OCI-LY7 (cell line): ENCODE results near the gene MSRB2. TPM values are rescaled to one million over a fixed set of nuclear protein-coding genes. Genes with fewer than 3 reads are reported as not detected.
A peak's percentile ranks its signal among the peaks of the same experiment; 100 is the strongest.

ENCODE experiments used
- BruUV-seq: library from RNA; stranded (reverse); fragments of 400-500 nt; replicated peaks from 2 replicates; lab custom pipeline; 2021; lab: Mats Ljungman, UMichigan
- CTCF ChIA-PET: fragments of 300-600 bp; sonication (Branson Sonifier 250); formaldehyde crosslinking; loops from one replicate; lab custom pipeline; 2022; ENCODE audit warnings: antibody characterized with exemption; ENCODE audit not compliant: unreplicated experiment; lab: Charles Lee
- POLR2A ChIA-PET: fragments of 300-600 bp; sonication (Branson Sonifier 250); formaldehyde crosslinking; loops from one replicate; lab custom pipeline; 2022; ENCODE audit warnings: antibody characterized with exemption; lab: Charles Lee
- DNase-seq: peaks from one replicate; pipeline ENCODE4 v3.0.0-alpha.2; 2015; ENCODE audit warnings: low spot score
- H2AFZ ChIP-seq: fragments of 200-600 bp; sonication (generic), shearing (Covaris generic); 2 replicates; pipeline ENCODE4 v1.6.1; 2014; ENCODE audit warnings: mild to moderate bottlenecking, antibody characterized with exemption, low read length, moderate library complexity
- H3K27ac ChIP-seq: fragments of 200-600 bp; sonication (generic); 2 replicates; pipeline ENCODE4 v1.5.1; 2014; ENCODE audit warnings: mixed run types, low read depth, mild to moderate bottlenecking, moderate library complexity, low read length, inconsistent platforms; ENCODE audit not compliant: poor library complexity, severe bottlenecking
- H3K36me3 ChIP-seq: fragments of 200-600 bp; sonication (generic); 2 replicates; pipeline ENCODE4 v1.6.1; 2014; ENCODE audit warnings: mild to moderate bottlenecking, antibody characterized with exemption, low read length, moderate library complexity, mixed read lengths; ENCODE audit not compliant: insufficient read depth
- H3K4me1 ChIP-seq: fragments of 200-600 bp; sonication (generic); 2 replicates; pipeline ENCODE4 v1.5.1; 2014; ENCODE audit warnings: mild to moderate bottlenecking, low read length; ENCODE audit not compliant: insufficient read depth, poor library complexity, severe bottlenecking
- H3K4me2 ChIP-seq: fragments of 200-600 bp; sonication (generic); 2 replicates; pipeline ENCODE4 v1.6.1; 2014; ENCODE audit warnings: mild to moderate bottlenecking, low read length
- H3K4me3 ChIP-seq: fragments of 200-600 bp; sonication (generic); 2 replicates; pipeline ENCODE4 v1.5.1; 2014; ENCODE audit warnings: mild to moderate bottlenecking, low read depth, low read length; ENCODE audit not compliant: poor library complexity, severe bottlenecking
- H3K79me2 ChIP-seq: fragments of 200-600 bp; sonication (generic); 2 replicates; pipeline ENCODE4 v1.6.1; 2016; ENCODE audit warnings: low read depth, mild to moderate bottlenecking, low read length, moderate library complexity, mixed read lengths; ENCODE audit not compliant: insufficient read depth
- H3K9me2 ChIP-seq: fragments of 200-600 bp; sonication (generic); 2 replicates; pipeline ENCODE4 v1.6.1; 2016; ENCODE audit warnings: mild to moderate bottlenecking, low read length, mixed read lengths; ENCODE audit not compliant: insufficient read depth
- H3K9me3 ChIP-seq: fragments of 200-600 bp; sonication (generic); 2 replicates; pipeline ENCODE4 v1.6.1; 2014; ENCODE audit warnings: mild to moderate bottlenecking, mixed run types, low read length, mixed read lengths
- H4K20me1 ChIP-seq: fragments of 200-600 bp; sonication (generic); 2 replicates; pipeline ENCODE4 v1.6.1; 2014; ENCODE audit warnings: mild to moderate bottlenecking, antibody characterized with exemption, low read length, moderate library complexity, mixed read lengths; ENCODE audit not compliant: insufficient read depth
- CTCF ChIP-seq: fragments of 200-600 bp; sonication (generic); conservative IDR thresholded peaks from 2 replicates; pipeline ENCODE4 v1.5.1; 2014; ENCODE audit warnings: mild to moderate bottlenecking, antibody characterized with exemption, low read length, moderate library complexity, mixed read lengths
- EZH2phosphoT487 ChIP-seq: fragments of 200-600 bp; sonication (generic); IDR thresholded peaks from 2 replicates; pipeline ENCODE4 v1.6.1; 2018; ENCODE audit warnings: low read depth, borderline replicate concordance, mild to moderate bottlenecking, mixed run types, antibody characterized with exemption, low read length, moderate library complexity, mixed read lengths
- intact Hi-C: fragments of 100-400 bp; cut with micrococcal nuclease; formaldehyde crosslinking; loops from one replicate; pipeline ENCODE4 v1.10.0; 2022; ENCODE audit not compliant: unreplicated experiment
- total RNA-seq, 2 experiments: library from RNA; depleted of rRNA in 1 of 2; stranded (reverse); fragments of >200 nt in 1 of 2; shearing (Covaris generic) in 1 of 2; gene quantifications; 2 replicates each; pipeline ENCODE4 v1.2.3, GENCODE V29; 2014 to 2022

The MSRB2 gene
- total RNA-seq, 2 experiments from 2014 or later: 8.1 to 17.6 TPM

- H3K4me3 ChIP-seq: no peak overlapping the region
- no peak for DNase-seq
- no peak overlapping the region for H3K4me2 ChIP-seq
- no peaks in the 10 kb centered on the region for H3K9me2 ChIP-seq
- no peaks in the 10 kb centered on the region for H3K79me2 ChIP-seq
- H3K9me3 ChIP-seq: no peaks in the 10 kb centered on the region
- no peaks in the 10 kb centered on the region for H4K20me1 ChIP-seq
- H3K27ac ChIP-seq: no peak overlapping the region
- intact Hi-C loops: loop anchor here (5.0 kb wide), 1 partner anchor 348 kb away; no protein-coding TSS in a partner anchor
- H3K4me1 ChIP-seq: peaks cover 21% of the 10 kb centered on the region
- TF ChIP-seq EZH2phosphoT487: no peak
- TF ChIP-seq CTCF: no peak
- ChIA-PET CTCF (no interaction called here), POLR2A (interaction anchor here (0.6 kb wide), 1 partner anchor 327 kb away, joined by 3 read pairs; no protein-coding TSS in a partner anchor)
- H2AFZ ChIP-seq: no peak overlapping the region
- no TSS peak for BruUV-seq
- H3K36me3 ChIP-seq: no peaks in the 10 kb centered on the region
These were observed 3.7 kb downstream of the MSRB2 start for GRCh38 chr10:23099079-23099478.

DNA sequence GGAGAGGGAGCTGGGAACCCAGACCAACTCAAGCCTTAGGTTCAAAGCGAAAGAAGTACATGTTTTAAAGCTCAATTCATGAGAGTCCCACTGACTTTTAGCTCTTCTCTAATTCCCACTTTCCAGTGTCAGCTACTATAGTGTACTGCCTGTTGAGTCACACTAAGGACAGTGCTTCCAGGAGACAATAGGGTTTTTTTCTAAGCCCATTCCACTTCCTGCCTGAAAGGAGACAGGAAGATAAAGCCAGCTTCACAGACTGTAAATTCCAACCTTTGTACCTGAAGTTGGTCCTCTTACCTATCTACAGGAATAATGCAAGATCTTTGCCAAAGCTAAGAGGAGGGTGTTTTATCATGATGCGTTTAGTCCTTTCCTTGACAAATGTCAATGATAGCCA is 4.4 kb downstream of the MSRB2 start:
- Histone ChIP-seq H3K4me2 (no peak overlapping the region), H3K4me3 (no peak overlapping the region), H2AFZ (no peak overlapping the region), H3K9me3 (no peaks in the 10 kb centered on the region), H3K36me3 (no peaks in the 10 kb centered on the region), H3K79me2 (no peaks in the 10 kb centered on the region), H3K4me1 (peaks cover 21% of the 10 kb centered on the region), H3K9me2 (no peaks in the 10 kb centered on the region), H3K27ac (no peak overlapping the region), H4K20me1 (no peaks in the 10 kb centered on the region)
- ChIA-PET CTCF (no interaction called here), POLR2A (interaction anchor here (0.6 kb wide), 1 partner anchor 328 kb away, joined by 3 read pairs; no protein-coding TSS in a partner anchor)
- intact Hi-C loops: loop anchor here (5.0 kb wide), 1 partner anchor 347 kb away; no protein-coding TSS in a partner anchor
- no TSS peak for BruUV-seq
- no peak for TF ChIP-seq CTCF
- no peak for TF ChIP-seq EZH2phosphoT487
- DNase-seq: no peak

- H3K4me2 ChIP-seq: no peak overlapping the region; the same call in 1 of the 2 replicates
- no peaks in the 10 kb centered on the region for H3K9me3 ChIP-seq
- intact Hi-C loops: no loop called here
- peak; percentile 9 for DNase-seq
- CTCF ChIA-PET: no interaction called here
- no peaks in the 10 kb centered on the region for H4K20me1 ChIP-seq
- H3K4me1 ChIP-seq: peaks cover 21% of the 10 kb centered on the region
- no peak overlapping the region for H3K27ac ChIP-seq
- H3K4me3 ChIP-seq: no peak overlapping the region
- H3K36me3 ChIP-seq: no peaks in the 10 kb centered on the region
- H3K9me2 ChIP-seq: no peaks in the 10 kb centered on the region
- H3K79me2 ChIP-seq: no peaks in the 10 kb centered on the region
- TF ChIP-seq CTCF: no peak
- no peak for TF ChIP-seq EZH2phosphoT487
- BruUV-seq: no TSS peak
- no peak overlapping the region for H2AFZ ChIP-seq
- POLR2A ChIA-PET: interaction anchor here (0.7 kb wide), 1 partner anchor 8 kb away, joined by 3 read pairs; no protein-coding TSS in a partner anchor
These were observed 5.1 kb downstream of the MSRB2 start for GRCh38 chr10:23100331-23101030.
